ENCODE measurements around the gene RORB. TPM values are rescaled to one million over a fixed set of nuclear protein-coding genes. Genes with fewer than 3 reads are reported as not detected.

Gene RORB
- polyA plus RNA-seq, 1 donor = 0.16 TPM

DNA sequence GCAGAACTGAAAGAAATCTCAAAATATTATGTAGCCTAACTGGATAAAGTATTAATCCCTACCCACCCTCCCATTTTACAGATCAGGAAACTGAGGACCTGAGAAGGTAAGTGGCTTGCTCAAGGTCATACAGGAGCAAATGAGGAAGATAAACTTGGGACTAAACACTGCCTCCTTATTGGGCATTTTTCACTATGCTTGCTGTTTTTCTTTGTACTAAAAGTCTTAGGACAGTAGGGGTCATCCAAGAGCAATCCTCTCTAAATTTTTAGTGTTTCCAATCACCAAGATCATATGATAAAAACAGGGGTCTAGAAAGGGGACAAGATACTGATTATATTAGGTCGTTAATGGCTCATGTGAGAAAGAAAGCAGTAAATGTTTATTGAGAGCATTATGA is 80.8 kb downstream of the RORB start:
- 33% methylated on average over 1 of the region's 1 CpG for WGBS (ENCODE audit: insufficient coverage, low lambda C conversion rate)
- no peak overlapping the region for H3K27ac ChIP-seq (ENCODE audit: low read length)
- H3K36me3 ChIP-seq (ENCODE audit: control insufficient read depth, insufficient read depth, low read length) = no peaks in the 10 kb centered on the region
- no peaks in the 10 kb centered on the region for H3K27me3 ChIP-seq (ENCODE audit: control insufficient read depth, insufficient read depth, low read length)
- no peaks in the 10 kb centered on the region for H3K4me1 ChIP-seq (ENCODE audit: control insufficient read depth, insufficient read depth, low read length)
- H3K4me3 ChIP-seq (ENCODE audit: low read length) = no peak overlapping the region
- H3K9me3 ChIP-seq (ENCODE audit: control insufficient read depth, low read depth, low read length) = no peaks in the 10 kb centered on the region
- no peak for DNase-seq

DNA sequence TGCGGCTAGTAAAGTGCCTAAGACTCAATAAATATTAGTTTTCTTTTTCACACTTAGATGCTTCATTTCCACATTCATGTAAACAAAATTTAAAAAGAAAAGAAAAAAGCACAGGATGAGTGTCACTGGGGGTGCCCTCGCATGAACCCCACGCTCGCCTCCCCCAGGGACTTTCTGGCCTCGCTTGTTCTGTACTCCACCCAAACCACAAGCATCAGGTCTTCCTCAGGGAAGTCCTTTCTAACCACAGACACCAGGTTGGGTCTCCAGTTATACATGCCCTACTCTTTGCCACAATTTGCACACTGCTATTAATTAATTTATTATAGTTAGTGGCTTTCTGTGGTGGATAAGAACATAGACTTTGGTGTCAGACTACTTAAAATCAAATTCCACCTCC is 92.4 kb downstream of the RORB start:
- Histone ChIP-seq H3K4me3 (ENCODE audit: low read length) (no peak overlapping the region), H3K36me3 (ENCODE audit: control insufficient read depth, insufficient read depth, low read length) (no peaks in the 10 kb centered on the region), H3K4me1 (ENCODE audit: control insufficient read depth, insufficient read depth, low read length) (no peaks in the 10 kb centered on the region), H3K27me3 (ENCODE audit: control insufficient read depth, insufficient read depth, low read length) (no peaks in the 10 kb centered on the region), H3K9me3 (ENCODE audit: control insufficient read depth, low read depth, low read length) (no peaks in the 10 kb centered on the region), H3K27ac (ENCODE audit: low read length) (no peak overlapping the region)
- WGBS (ENCODE audit: insufficient coverage, low lambda C conversion rate) = no CpG with 5 or more reads among the region's 5 CpGs
- no peak for DNase-seq

- Histone ChIP-seq H3K4me3 (ENCODE audit: low read length) (no peak overlapping the region), H3K27me3 (ENCODE audit: control insufficient read depth, insufficient read depth, low read length) (no peaks in the 10 kb centered on the region), H3K36me3 (ENCODE audit: control insufficient read depth, insufficient read depth, low read length) (no peaks in the 10 kb centered on the region), H3K4me1 (ENCODE audit: control insufficient read depth, insufficient read depth, low read length) (no peaks in the 10 kb centered on the region), H3K9me3 (ENCODE audit: control insufficient read depth, low read depth, low read length) (no peaks in the 10 kb centered on the region), H3K27ac (ENCODE audit: low read length) (no peak overlapping the region)
- no peak for DNase-seq
- 60% methylated on average over 1 of the region's 2 CpGs for whole genome bisulfite sequencing (ENCODE audit: insufficient coverage, low lambda C conversion rate)
Measured at GRCh38 chr9:74595286-74595685, 98.2 kb downstream of the RORB start.

DNA sequence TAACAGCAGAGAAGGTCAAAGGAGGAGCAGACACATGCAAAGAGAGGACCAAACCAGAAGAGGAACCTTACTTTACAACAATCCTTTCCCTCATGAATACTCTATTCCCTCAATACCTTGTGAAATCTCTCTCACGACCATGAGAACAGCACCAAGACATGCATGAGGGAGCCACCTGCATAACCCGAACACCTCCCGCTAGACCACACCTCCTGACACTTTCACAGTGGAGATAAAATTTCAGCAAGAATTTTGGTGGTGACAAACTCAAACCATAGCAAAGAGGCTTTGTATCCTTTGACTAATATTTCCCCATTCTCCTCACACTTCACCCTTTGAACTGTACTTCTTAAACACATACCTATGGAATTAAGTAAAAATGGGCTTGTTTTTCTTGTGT is 101.7 kb downstream of the RORB start:
- Histone ChIP-seq H3K9me3 (ENCODE audit: control insufficient read depth, low read depth, low read length) (no peaks in the 10 kb centered on the region), H3K4me1 (ENCODE audit: control insufficient read depth, insufficient read depth, low read length) (no peaks in the 10 kb centered on the region), H3K36me3 (ENCODE audit: control insufficient read depth, insufficient read depth, low read length) (no peaks in the 10 kb centered on the region), H3K4me3 (ENCODE audit: low read length) (no peak overlapping the region), H3K27me3 (ENCODE audit: control insufficient read depth, insufficient read depth, low read length) (no peaks in the 10 kb centered on the region), H3K27ac (ENCODE audit: low read length) (no peak overlapping the region)
- DNase-seq = no peak
- WGBS (ENCODE audit: insufficient coverage, low lambda C conversion rate) = no CpG with 5 or more reads among the region's 3 CpGs

- Histone ChIP-seq H3K27me3 (ENCODE audit: control insufficient read depth, insufficient read depth, low read length) (no peaks in the 10 kb centered on the region), H3K36me3 (ENCODE audit: control insufficient read depth, insufficient read depth, low read length) (no peaks in the 10 kb centered on the region), H3K27ac (ENCODE audit: low read length) (no peak overlapping the region), H3K9me3 (ENCODE audit: control insufficient read depth, low read depth, low read length) (no peaks in the 10 kb centered on the region), H3K4me3 (ENCODE audit: low read length) (no peak overlapping the region), H3K4me1 (ENCODE audit: control insufficient read depth, insufficient read depth, low read length) (no peaks in the 10 kb centered on the region)
- no peak for DNase-seq
- WGBS (ENCODE audit: insufficient coverage, low lambda C conversion rate) = 83% methylated on average over 1 of the region's 3 CpGs
Measured at GRCh38 chr9:74609671-74610405, 112.7 kb downstream of the RORB start.

GRCh38 chr9:74610523-74611061 is 113.5 kb downstream of the RORB start:
- no peaks in the 10 kb centered on the region for H3K36me3 ChIP-seq (ENCODE audit: control insufficient read depth, insufficient read depth, low read length)
- no peaks in the 10 kb centered on the region for H3K9me3 ChIP-seq (ENCODE audit: control insufficient read depth, low read depth, low read length)
- no peak overlapping the region for H3K27ac ChIP-seq (ENCODE audit: low read length)
- no peak for DNase-seq
- H3K27me3 ChIP-seq (ENCODE audit: control insufficient read depth, insufficient read depth, low read length) = no peaks in the 10 kb centered on the region
- no CpG with 5 or more reads among the region's 2 CpGs for WGBS (ENCODE audit: insufficient coverage, low lambda C conversion rate)
- H3K4me3 ChIP-seq (ENCODE audit: low read length) = no peak overlapping the region
- H3K4me1 ChIP-seq (ENCODE audit: control insufficient read depth, insufficient read depth, low read length) = no peaks in the 10 kb centered on the region

DNA sequence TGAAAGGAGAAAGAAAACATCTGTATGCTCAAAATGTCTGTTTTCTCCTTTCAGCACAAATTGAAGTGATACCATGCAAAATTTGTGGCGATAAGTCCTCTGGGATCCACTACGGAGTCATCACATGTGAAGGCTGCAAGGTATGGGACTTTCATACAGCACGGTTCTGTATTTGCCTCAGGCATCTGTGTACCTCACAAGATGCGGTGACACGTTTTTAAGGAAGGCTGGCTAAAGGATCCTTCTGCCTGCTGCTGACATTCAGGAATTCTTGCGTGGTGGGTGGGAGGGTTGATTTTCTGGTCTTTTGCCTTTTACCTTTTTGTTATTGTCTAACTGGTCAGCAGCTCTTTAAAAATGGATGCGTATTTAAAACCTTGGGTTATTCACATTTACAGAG is 133.1 kb downstream of the RORB start:
- peaks cover 3% of the 10 kb centered on the region for H3K27me3 ChIP-seq (ENCODE audit: control insufficient read depth, insufficient read depth, low read length)
- no peak overlapping the region for H3K27ac ChIP-seq (ENCODE audit: low read length)
- H3K4me3 ChIP-seq (ENCODE audit: low read length) = no peak overlapping the region
- no peaks in the 10 kb centered on the region for H3K4me1 ChIP-seq (ENCODE audit: control insufficient read depth, insufficient read depth, low read length)
- DNase-seq = no peak
- H3K9me3 ChIP-seq (ENCODE audit: control insufficient read depth, low read depth, low read length) = no peaks in the 10 kb centered on the region
- H3K36me3 ChIP-seq (ENCODE audit: control insufficient read depth, insufficient read depth, low read length) = no peaks in the 10 kb centered on the region
- no CpG with 5 or more reads among the region's 7 CpGs for WGBS (ENCODE audit: insufficient coverage, low lambda C conversion rate)

DNA sequence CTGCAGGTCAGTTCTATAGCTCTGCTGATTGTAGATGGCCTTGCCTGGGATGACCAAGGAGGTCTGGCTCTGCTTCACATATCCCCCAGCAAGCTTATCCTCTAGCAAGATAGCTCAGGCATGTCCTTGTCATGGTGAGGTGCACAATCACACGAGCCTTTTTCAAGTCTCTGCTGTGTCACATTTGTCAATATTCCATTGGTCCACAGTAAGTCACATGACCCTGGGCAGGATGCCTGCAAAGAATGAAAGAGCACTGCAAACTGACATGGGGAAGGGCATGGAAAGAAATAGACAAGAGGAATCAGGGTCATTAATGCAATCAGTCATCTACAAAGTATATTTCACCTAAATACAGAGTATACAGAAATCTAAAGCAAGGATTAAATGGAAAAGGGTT is 142.0 kb downstream of the RORB start:
- no peaks in the 10 kb centered on the region for H3K36me3 ChIP-seq (ENCODE audit: control insufficient read depth, insufficient read depth, low read length)
- DNase-seq = no peak
- H3K9me3 ChIP-seq (ENCODE audit: control insufficient read depth, low read depth, low read length) = no peaks in the 10 kb centered on the region
- no CpG with 5 or more reads among the region's 1 CpG for WGBS (ENCODE audit: insufficient coverage, low lambda C conversion rate)
- H3K27ac ChIP-seq (ENCODE audit: low read length) = no peak overlapping the region
- H3K4me1 ChIP-seq (ENCODE audit: control insufficient read depth, insufficient read depth, low read length) = peaks cover 7% of the 10 kb centered on the region
- H3K4me3 ChIP-seq (ENCODE audit: low read length) = no peak overlapping the region
- peaks cover 3% of the 10 kb centered on the region for H3K27me3 ChIP-seq (ENCODE audit: control insufficient read depth, insufficient read depth, low read length)

DNA sequence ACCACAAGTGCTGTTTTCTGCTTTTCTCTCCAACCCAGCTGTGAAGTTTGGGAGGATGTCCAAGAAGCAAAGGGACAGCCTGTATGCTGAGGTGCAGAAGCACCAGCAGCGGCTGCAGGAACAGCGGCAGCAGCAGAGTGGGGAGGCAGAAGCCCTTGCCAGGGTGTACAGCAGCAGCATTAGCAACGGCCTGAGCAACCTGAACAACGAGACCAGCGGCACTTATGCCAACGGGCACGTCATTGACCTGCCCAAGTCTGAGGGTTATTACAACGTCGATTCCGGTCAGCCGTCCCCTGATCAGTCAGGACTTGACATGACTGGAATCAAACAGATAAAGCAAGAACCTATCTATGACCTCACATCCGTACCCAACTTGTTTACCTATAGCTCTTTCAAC is 145.2 kb downstream of the RORB start:
- no peak overlapping the region for H3K27ac ChIP-seq (ENCODE audit: low read length)

DNA sequence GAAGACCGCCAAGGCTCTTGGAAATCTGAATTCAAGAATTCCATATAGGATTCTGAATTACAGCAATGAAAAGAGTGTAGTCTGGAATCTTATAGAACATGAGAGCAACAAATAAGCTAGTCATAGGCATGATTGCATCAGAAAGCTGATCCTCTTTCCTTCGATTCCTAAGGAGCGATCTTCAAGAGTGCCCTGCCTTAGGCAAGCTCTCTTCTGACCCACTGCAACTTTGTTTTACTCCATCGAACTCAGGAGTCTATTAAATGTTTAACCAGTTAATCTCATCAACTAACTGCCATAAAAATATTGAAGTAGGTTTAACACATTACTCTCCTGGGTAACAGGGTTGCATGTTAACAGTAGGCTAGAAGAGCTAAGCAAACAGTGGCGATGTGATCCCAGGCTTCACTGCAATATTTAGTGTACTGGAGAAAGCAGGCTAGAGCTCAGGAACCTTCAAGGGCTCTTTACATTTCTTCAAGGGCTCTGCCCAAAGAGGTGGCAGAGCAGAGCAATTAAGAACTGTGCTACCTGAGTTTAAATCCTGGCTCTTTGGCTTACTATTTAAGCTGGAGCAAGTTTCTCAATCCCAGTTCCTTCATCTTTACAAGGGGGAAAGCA is 146.3 kb downstream of the RORB start:
- Histone ChIP-seq H3K27ac (ENCODE audit: low read length) (peak overlapping the region; percentile 54), H3K27me3 (ENCODE audit: control insufficient read depth, insufficient read depth, low read length) (no peaks in the 10 kb centered on the region), H3K9me3 (ENCODE audit: control insufficient read depth, low read depth, low read length) (no peaks in the 10 kb centered on the region), H3K4me3 (ENCODE audit: low read length) (no peak overlapping the region), H3K4me1 (ENCODE audit: control insufficient read depth, insufficient read depth, low read length) (peaks cover 7% of the 10 kb centered on the region), H3K36me3 (ENCODE audit: control insufficient read depth, insufficient read depth, low read length) (no peaks in the 10 kb centered on the region)
- WGBS (ENCODE audit: insufficient coverage, low lambda C conversion rate) = 100% methylated on average over 1 of the region's 5 CpGs
- peak; percentile 9 to 37 for DNase-seq

More for the DNA sequence above, 145.2 kb downstream of the RORB start:
- 97% methylated on average over 5 of the region's 12 CpGs for WGBS (ENCODE audit: insufficient coverage, low lambda C conversion rate)
- Histone ChIP-seq H3K4me1 (ENCODE audit: control insufficient read depth, insufficient read depth, low read length) (peaks cover 7% of the 10 kb centered on the region), H3K4me3 (ENCODE audit: low read length) (no peak overlapping the region), H3K9me3 (ENCODE audit: control insufficient read depth, low read depth, low read length) (no peaks in the 10 kb centered on the region), H3K27me3 (ENCODE audit: control insufficient read depth, insufficient read depth, low read length) (no peaks in the 10 kb centered on the region), H3K36me3 (ENCODE audit: control insufficient read depth, insufficient read depth, low read length) (no peaks in the 10 kb centered on the region)
- DNase-seq = no peak

All from large intestine (tissue), 3 donors.